Adipose tissue (tissue), 3 donors: ENCODE measurements around the gene TVP23A. TPM values are rescaled to one million over a fixed set of nuclear protein-coding genes. Genes with fewer than 3 reads are reported as not detected.
"Not testable (repeated sequence)": the region's sequence is repeated elsewhere in the genome, so short reads cannot be mapped to it uniquely, and the experiment has no call there.

Experiments used
- H3K27ac ChIP-seq: one replicate; pipeline ENCODE4 v1.5.1; 2013; ENCODE audit warnings: low read depth, low read length
- WGBS, 3 donors: extraction: QIAGEN DNeasy Blood & Tissue Kit; methylation state at CpG; one replicate each; pipeline ENCODE4 v1.1.7; 2013; 5-methylcytosine and 5-hydroxymethylcytosine counted together
- polyA plus RNA-seq, 3 donors: library from polyadenylated mRNA; stranded (reverse); fragments of 200-250 nt; gene quantifications; one replicate each; pipeline ENCODE4 v1.2.3, GENCODE V29; 2013
- donor health status: healthy with polysubstance abuse.
- donor health status: Bipolar disorder and iron deficiency.
- donor health status: healthy.

TVP23A gene
- polyA plus RNA-seq, 3 donors: 0.06 to 0.56 (median 0.49) TPM

- 53 to 79% (median 57%) methylated on average over 6 of the region's 6 CpGs for WGBS, 3 donors
- H3K27ac ChIP-seq: no peak overlapping the region
Observed at GRCh38 chr16:10812312-10813098, 6.1 kb downstream of the TVP23A start.

- no peak overlapping the region for H3K27ac ChIP-seq
- WGBS, 3 donors: 93 to 96% (median 96%) methylated on average over 3 of the region's 3 CpGs
Observed at GRCh38 chr16:10809706-10810105, 8.9 kb downstream of the TVP23A start.

GRCh38 chr16:10808850-10809249 is 9.7 kb downstream of the TVP23A start:
- H3K27ac ChIP-seq: no peak overlapping the region
- WGBS, 3 donors: 81 to 89% (median 88%) methylated on average over 3 of the region's 3 CpGs

- H3K27ac ChIP-seq: no peak overlapping the region
- WGBS, 3 donors: 84 to 92% (median 85%) methylated on average over 3 of the region's 3 CpGs
Observed at GRCh38 chr16:10808218-10808617, 10.4 kb downstream of the TVP23A start.

- H3K27ac ChIP-seq: no peak overlapping the region
- WGBS, 3 donors: 71 to 90% (median 75%) methylated on average over 6 of the region's 6 CpGs
Observed at GRCh38 chr16:10806698-10807097, 11.9 kb downstream of the TVP23A start.

GRCh38 chr16:10805334-10805733 is 13.3 kb downstream of the TVP23A start:
- H3K27ac ChIP-seq: no peak overlapping the region
- WGBS, 3 donors: 83 to 86% (median 85%) methylated on average over 9 of the region's 9 CpGs

GRCh38 chr16:10799736-10800135 is 18.9 kb downstream of the TVP23A start:
- WGBS, 3 donors: 86 to 89% (median 87%) methylated on average over 3 of the region's 3 CpGs

GRCh38 chr16:10791048-10791447 is 27.5 kb downstream of the TVP23A start:
- WGBS, 3 donors: 73 to 95% (median 76%) methylated on average over 4 of the region's 4 CpGs

More at GRCh38 chr16:10799736-10800135, 18.9 kb downstream of the TVP23A start:
- no peak overlapping the region for H3K27ac ChIP-seq

GRCh38 chr16:10788630-10789029 is 30.0 kb downstream of the TVP23A start:
- not testable (repeated sequence) for H3K27ac ChIP-seq
- WGBS, 3 donors: 80 to 90% (median 88%) methylated on average over 4 of the region's 4 CpGs

More at GRCh38 chr16:10791048-10791447, 27.5 kb downstream of the TVP23A start:
- no peak overlapping the region for H3K27ac ChIP-seq

GRCh38 chr16:10787304-10787703 is 31.3 kb downstream of the TVP23A start:
- no peak overlapping the region for H3K27ac ChIP-seq
- whole genome bisulfite sequencing, 3 donors: 90 to 96% (median 95%) methylated on average over 5 of the region's 5 CpGs

GRCh38 chr16:10782628-10783027 is 36.0 kb downstream of the TVP23A start:
- 87 to 98% (median 92%) methylated on average over 2 of the region's 2 CpGs for WGBS, 3 donors
- H3K27ac ChIP-seq: no peak overlapping the region

GRCh38 chr16:10780628-10781027 is 38.0 kb downstream of the TVP23A start:
- H3K27ac ChIP-seq: no peak overlapping the region
- 84 to 90% (median 87%) methylated on average over 4 of the region's 4 CpGs for WGBS, 3 donors

GRCh38 chr16:10779908-10780307 is 38.7 kb downstream of the TVP23A start:
- H3K27ac ChIP-seq: not testable (repeated sequence)
- WGBS, 3 donors: 96 to 98% (median 98%) methylated on average over 6 of the region's 6 CpGs

- whole genome bisulfite sequencing, 3 donors: 92 to 97% (median 92%) methylated on average over 12 of the region's 12 CpGs
- no peak overlapping the region for H3K27ac ChIP-seq
Observed at GRCh38 chr16:10777356-10777755, 41.2 kb downstream of the TVP23A start.

GRCh38 chr16:10776923-10777322 is 41.7 kb downstream of the TVP23A start:
- 62 to 81% (median 77%) methylated on average over 6 of the region's 6 CpGs for WGBS, 3 donors
- H3K27ac ChIP-seq: not testable (repeated sequence)

GRCh38 chr16:10776280-10776679 is 42.3 kb downstream of the TVP23A start:
- no peak overlapping the region for H3K27ac ChIP-seq
- 71 to 88% (median 71%) methylated on average over 4 of the region's 4 CpGs for WGBS, 3 donors

GRCh38 chr16:10770907-10771306 is 47.7 kb downstream of the TVP23A start:
- 55 to 80% (median 61%) methylated on average over 1 of the region's 1 CpG for WGBS, 3 donors
- H3K27ac ChIP-seq: no peak overlapping the region

GRCh38 chr16:10769381-10769780 is 49.2 kb downstream of the TVP23A start:
- WGBS, 3 donors: 76 to 82% (median 78%) methylated on average over 7 of the region's 7 CpGs
- H3K27ac ChIP-seq: no peak overlapping the region

- 83 to 87% (median 85%) methylated on average over 7 of the region's 7 CpGs for WGBS, 3 donors
Observed at GRCh38 chr16:10767127-10767526, 51.5 kb downstream of the TVP23A start.

GRCh38 chr16:10765772-10766171 is 52.8 kb downstream of the TVP23A start:
- WGBS, 3 donors: 67 to 86% (median 78%) methylated on average over 4 of the region's 4 CpGs
- no peak overlapping the region for H3K27ac ChIP-seq

More at GRCh38 chr16:10767127-10767526, 51.5 kb downstream of the TVP23A start:
- no peak overlapping the region for H3K27ac ChIP-seq
